ENCODE data around the gene MLH3.
"Not testable (repeated sequence)": the region's sequence is repeated elsewhere in the genome, so short reads cannot be mapped to it uniquely, and the experiment has no call there.

The MLH3 gene

GRCh38 chr14:75025876-75026275, 25.4 kb downstream of the MLH3 start:
- DNase-seq (ENCODE audit: low read depth in 2 of 2) = no peak

DNA sequence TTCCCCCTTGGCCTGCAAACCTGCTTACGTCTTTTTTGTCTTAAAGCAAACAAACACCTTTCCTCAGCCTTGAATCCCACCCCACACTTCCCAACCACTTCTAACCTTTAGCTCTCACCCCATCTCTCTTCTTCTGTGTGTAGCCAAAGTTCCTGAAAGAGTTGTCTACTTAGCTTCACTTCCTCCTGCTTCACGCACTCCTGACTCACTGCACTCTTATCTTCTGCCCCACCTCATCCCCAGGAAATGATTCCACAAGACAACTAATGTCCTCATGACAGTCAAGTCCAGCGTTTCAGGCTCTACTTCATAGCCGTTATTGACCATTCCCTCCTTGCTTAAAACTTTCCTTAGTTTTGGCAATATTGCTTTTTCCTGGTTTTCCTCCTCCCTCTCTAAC, 26.2 kb downstream of the MLH3 start:
- no peak for DNase-seq (ENCODE audit: low read depth in 2 of 2)

GRCh38 chr14:75023108-75023507, 28.2 kb downstream of the MLH3 start:
- no peak for DNase-seq (ENCODE audit: low read depth in 2 of 2)

DNA sequence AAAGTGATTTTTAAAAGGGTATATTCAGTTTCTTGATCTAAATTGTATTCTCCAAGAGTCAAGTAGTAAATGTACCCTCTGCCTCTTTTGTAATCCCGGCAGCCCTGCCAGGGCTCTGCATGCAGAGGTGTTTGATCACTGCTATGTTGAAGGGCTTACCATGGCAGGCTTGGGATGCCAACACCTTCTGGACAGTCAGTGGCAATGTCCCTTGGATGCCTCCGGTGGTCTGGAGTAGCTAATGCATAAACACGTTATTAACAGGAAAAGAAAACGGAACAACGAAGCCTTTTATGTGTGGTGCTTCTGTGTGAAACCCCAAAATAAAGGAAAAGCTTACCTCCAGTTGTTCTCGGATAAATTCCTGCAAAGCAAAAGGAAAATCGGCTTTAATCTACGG, 28.6 kb downstream of the MLH3 start:
- no peak for DNase-seq (ENCODE audit: low read depth in 2 of 2)

DNA sequence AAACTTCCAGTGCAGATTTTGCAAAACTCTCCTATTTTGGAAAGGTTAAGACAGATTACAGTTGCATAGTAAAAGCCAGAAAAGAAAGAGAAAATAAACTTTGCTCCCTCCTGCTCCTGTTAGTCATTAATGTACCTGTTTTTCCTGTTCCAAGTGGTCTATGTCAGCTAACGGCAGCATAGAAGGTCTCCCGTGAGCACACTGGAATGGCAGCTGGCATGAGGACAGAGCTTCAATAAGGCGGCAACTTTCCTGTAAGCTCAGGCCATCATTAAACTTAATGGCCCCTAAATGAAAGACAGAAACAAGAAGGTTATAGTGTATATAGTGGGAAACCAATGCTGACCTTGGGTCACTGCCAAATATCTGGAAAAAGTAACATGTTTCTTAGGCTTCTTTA, 32.6 kb downstream of the MLH3 start:
- no peak for DNase-seq (ENCODE audit: low read depth in 2 of 2)

- no peak for DNase-seq (ENCODE audit: low read depth in 2 of 2)
Observed at GRCh38 chr14:75016815-75017214, 34.5 kb downstream of the MLH3 start.

DNA sequence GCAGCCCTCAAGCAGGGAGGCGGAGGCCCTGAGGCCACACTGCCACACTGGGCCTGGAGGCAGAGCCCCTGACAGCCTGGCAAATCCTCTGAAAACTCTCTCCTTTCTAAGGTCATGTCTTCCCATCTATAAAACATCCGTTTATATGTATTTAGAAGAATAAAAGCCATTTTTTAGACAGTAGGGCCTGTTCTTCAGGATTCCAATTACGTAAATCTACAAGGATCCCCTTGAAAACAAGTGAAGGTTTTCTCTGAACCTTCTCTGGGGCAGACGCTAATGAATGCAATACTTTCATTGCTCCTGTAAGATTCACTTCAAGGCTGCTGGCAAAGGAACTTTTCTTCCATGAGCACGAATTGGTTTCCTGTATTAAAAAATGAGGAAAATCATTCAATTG, 35.8 kb downstream of the MLH3 start:
- DNase-seq (ENCODE audit: low read depth in 2 of 2) = no peak

DNA sequence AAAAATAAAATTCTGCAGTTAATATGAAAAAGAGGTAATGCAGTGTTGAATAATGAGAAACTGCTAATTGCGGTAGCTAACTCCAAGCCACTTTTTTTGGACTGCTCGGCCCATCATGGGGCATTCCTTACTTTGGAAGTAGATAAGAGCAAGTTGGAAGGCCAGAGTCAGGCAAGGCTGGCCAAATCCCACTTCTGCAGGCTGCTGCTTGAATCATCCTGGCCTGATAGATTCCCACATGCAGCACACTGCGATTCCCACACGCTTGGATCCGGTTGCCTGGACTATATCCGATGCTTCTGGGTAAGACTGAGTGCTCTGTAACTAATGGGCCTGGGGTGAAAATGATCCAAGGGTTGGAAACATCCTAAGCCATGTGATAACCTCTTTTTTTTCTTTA, 38.0 kb downstream of the MLH3 start:
- no peak for DNase-seq (ENCODE audit: low read depth in 2 of 2)

- no peak for DNase-seq (ENCODE audit: low read depth in 2 of 2)
Observed at GRCh38 chr14:75011356-75011994, 39.8 kb downstream of the MLH3 start.

- DNase-seq (ENCODE audit: low read depth in 2 of 2) = no peak
Observed at GRCh38 chr14:75010472-75011093, 40.7 kb downstream of the MLH3 start.

- DNase-seq (ENCODE audit: low read depth in 2 of 2) = no peak
Observed at GRCh38 chr14:75009176-75009575, 42.1 kb downstream of the MLH3 start.

DNA sequence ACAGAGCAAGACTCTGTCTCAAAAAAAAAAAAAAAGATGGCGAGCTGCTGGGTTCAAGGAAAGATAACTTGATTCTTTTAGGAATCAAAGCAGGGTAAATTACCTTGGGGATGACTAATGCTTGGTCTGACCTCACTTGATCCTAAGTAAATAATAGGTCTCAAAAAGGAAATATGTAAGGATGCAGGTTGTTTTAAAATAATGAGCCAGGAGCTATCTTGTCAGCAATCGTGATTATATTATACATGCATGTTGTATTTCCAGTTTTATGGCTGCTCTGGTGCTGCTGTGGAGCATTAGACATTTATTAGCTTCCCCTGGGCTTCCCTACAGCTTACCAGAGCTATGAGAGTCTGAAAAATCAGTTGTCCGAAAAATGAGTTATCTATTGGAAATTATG, 45.9 kb downstream of the MLH3 start:
- no peak for DNase-seq (ENCODE audit: low read depth in 2 of 2)

DNA sequence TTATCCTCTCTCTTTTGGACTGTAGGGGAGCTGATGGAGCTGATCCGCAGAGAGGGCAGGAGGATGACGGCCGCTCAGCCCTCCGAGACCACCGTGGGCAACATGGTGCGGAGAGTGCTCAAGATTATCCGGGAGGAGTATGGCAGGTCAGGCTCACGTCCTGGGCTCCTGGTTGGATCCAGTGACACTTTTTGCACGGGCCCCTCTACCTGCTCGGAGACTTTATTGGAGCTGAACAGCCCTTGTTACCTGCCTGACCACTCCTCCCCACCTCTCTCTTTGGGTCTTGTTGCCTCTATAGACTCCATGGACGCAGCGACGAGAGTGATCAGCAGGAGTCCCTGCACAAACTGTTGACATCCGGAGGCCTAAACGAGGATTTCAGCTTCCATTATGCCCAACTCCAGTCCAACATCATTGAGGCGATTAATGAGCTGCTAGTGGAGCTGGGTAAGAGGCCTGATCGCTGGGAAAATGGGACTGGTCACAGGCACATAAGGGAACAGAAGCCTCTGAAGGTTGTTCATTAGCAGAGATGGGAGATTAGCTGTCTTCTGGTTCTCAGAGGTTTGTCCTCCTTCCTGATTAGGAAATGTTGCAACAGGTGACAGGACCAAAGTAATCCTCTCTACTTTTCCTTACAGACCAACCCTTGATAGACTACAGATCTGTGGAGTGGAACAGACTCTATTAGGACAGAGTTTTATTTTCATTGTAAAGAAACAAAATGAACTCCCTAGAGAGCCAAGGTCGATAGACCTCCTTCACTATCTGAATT, 47.8 kb downstream of the MLH3 start:
- no peak for DNase-seq (ENCODE audit: low read depth in 2 of 2)

- peak; percentile 97 for DNase-seq (ENCODE audit: low read depth in 2 of 2)
Observed at GRCh38 chr14:75002392-75003249, 48.6 kb downstream of the MLH3 start, which contains the start of gene EIF2B2. Gene EIF2B2 (plus strand): TSS chr14:75002921. CDS start chr14:75002991, 70 bp downstream.

DNA sequence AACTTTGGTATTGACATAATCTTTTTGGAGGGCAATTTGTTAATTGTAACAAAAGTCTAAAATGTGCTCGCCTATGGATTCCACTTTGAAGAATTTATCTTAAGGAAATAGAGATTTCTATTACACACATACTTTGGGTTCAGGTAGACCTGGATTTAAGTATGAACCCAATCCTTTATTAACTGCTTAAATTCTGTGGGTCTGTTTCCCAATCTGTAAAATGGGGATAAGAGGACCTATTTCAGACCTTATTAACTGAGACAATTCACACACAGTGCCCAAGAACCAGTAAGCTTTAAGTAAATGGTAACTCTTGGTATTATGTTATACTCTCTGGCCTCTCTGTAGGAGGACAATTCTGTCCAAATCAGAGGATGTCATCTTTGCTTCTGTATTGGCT, 49.4 kb downstream of the MLH3 start:
- no peak for DNase-seq (ENCODE audit: low read depth in 2 of 2)

- DNase-seq (ENCODE audit: low read depth in 2 of 2) = no peak
Observed at GRCh38 chr14:75001261-75001660, 50.0 kb downstream of the MLH3 start.

GRCh38 chr14:74995781-74996180, 55.5 kb downstream of the MLH3 start:
- DNase-seq (ENCODE audit: low read depth in 2 of 2) = not testable (repeated sequence)

DNA sequence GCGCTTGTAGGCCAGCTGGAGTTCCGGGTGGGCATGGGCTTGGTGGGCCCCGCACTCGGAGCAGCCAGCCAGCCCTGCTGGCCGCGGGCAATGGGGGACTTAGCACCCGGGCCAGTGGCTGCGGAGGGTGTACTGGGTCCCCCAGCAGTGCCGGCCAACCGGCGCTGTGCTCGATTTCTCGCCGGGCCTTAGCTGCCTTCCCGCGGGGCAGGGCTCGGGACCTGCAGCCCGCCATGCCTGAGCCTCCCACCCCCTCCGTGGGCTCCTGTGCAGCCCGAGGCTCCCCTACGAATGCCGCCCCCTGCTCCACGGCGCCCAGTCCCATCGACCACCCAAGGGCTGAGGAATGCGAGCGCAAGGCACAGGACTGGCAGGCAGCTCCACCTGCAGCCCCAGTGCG, 57.1 kb downstream of the MLH3 start:
- DNase-seq (ENCODE audit: low read depth in 2 of 2) = not testable (repeated sequence)

- DNase-seq (ENCODE audit: low read depth in 2 of 2) = no peak
Observed at GRCh38 chr14:74988993-74989392, 62.3 kb downstream of the MLH3 start.

- DNase-seq (ENCODE audit: low read depth in 2 of 2) = no peak
Observed at GRCh38 chr14:74988131-74988530, 63.1 kb downstream of the MLH3 start.

- DNase-seq (ENCODE audit: low read depth in 2 of 2) = no peak
Observed at GRCh38 chr14:74985806-74986205, 65.5 kb downstream of the MLH3 start.

DNA sequence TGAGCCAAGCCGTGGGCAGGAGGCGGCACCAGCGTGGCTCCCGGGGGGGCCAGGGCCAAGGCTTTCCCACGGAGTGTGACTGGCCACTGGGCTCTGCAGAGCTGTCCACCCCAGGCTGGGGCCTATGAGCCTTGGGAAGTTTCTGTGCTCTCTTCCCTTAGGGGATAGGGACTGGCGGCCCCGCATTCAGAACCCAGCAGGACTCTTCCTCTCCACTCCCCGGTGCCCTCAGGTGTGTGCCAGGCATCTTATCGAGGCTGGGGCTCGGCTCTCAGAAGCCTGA, 66.3 kb downstream of the MLH3 start:
- DNase-seq (ENCODE audit: low read depth in 2 of 2) = no peak
